Stimulated activated CD4-positive, alpha-beta T cell treated with anti-CD3 and anti-CD28 coated beads, Interleukin-4, amount 100 ng/mL, for 4 hours (primary cell): ENCODE measurements around the gene ZNF664.

Experiments used
- DNase-seq, 2 experiments: peaks; one replicate each; pipeline ENCODE4 v3.0.0-alpha.2; 2020

Gene ZNF664

DNA sequence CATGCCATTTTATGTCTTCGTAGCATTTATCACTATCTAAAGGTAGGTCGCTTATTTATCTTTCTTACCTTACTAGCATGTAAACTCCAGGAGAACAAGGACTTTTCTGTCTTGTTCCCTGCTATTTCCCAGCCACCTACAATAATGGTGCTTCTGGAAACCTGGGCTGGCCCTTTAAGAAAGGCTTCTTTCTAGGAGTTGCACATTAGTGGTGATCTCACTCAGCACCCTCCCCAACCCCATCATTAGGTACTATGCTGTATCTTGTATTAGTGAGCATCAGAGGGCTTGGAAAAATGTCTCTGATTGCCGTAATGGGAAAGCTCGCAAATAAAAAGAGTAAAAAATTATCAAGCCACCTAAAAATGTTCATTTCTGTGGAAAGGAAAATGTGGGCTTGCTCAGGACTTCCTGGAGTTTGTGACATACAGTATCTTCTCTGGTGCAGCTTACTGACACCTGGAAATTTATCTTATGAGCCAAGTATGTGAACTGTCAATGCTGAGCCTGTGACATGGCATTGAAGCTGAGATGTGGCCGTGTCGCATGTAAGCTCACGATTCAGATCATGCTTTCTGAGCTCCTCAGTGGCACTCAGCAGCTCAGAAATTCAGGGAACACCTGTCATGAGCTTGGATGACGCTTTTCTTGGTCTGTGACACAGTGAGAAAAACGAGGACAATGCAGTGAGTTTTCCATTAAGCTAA, 12.8 kb upstream of the ZNF664 start:
- no peak for DNase-seq

DNA sequence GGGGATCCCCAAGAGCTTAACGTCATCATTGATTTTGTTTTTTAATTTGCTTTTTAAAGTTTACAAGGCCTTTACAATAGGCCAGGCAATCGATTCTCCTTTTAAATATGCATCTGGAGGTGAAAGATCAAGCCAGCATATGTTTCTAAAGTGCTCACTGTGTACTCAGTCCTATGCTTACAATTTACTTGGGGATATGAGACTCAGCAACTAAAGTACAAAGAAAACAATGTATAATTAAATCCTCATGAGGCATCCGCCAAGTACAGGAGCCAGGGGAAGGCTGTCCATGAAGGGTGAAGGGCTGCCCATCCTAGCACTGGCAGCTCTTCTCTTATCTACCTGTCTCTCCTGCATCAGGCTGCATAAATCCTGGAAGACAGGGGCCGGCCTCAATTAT, 12.2 kb upstream of the ZNF664 start:
- DNase-seq = no peak

DNA sequence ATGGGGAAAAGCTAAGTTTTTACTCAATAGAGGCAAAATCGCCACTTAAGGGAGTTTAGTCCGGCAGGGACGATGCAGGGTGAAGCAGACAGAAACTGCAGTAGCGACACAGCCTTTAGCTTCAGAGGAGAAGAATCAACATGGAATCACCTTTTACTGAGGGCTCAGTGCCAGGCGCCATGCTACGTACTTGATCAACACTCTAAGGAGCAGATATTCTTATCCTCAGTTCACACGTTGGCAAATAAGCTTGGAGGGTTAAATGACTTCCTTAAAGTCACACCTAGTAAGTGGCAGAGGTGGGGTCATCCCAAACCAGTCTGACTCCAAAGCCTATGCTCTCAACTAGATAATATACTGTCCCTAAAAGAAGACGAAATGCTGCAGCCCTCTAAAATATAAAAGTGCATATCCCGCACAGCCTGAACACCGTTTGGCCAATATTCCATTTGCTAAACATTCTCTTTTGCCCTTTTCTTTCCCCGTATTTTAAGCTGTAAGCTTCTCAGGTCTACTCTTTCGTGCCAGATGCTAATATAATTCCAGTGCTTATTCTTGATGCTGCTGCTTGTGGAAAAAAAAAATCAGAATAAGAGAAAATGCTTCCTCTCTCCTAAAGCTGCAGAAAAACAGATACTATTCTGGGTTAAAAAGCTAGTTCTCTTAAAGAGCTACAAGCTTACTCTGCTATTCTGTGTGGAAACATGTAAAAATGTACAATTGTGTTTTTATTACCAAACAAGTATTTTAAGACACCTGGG, 11.2 kb upstream of the ZNF664 start:
- no peak for DNase-seq

DNA sequence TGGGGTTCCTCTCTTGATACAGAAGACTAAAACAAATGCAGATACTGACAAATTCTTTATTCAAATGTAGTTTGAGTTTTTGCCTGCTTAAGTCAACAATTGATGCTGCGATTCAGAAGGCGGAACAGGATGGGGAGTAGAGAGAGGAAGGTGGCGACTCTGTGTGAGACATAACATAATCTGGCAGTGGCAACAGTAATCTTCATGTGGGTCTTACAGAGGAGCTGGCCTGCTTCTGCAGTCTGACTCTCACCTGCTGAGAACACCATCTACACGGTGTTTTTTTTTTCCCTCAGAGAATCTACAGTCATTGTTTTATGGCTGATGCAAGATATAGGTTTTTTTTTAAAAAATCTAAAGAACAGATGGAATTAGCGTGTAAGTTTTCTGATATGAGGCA, 10.5 kb upstream of the ZNF664 start:
- DNase-seq = no peak

DNA sequence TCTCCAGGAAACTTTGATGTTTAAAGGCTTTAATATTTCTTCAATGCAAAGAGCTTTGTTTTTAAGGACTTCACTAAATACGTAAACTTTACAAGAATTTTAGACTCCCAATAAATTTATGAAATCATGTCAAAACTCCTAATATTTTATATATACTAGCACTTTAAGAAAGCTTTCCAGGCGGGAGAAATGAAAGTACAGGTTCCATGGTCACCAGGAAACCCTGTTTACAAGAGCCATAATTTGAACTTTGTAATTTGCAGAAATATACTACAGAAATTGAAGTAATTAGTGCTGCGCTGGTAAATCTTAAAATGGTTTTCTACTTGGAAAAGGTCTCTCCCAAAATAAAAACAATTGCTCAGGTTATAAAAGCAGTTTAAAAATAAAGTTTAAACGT, 9.2 kb upstream of the ZNF664 start:
- no peak for DNase-seq

DNA sequence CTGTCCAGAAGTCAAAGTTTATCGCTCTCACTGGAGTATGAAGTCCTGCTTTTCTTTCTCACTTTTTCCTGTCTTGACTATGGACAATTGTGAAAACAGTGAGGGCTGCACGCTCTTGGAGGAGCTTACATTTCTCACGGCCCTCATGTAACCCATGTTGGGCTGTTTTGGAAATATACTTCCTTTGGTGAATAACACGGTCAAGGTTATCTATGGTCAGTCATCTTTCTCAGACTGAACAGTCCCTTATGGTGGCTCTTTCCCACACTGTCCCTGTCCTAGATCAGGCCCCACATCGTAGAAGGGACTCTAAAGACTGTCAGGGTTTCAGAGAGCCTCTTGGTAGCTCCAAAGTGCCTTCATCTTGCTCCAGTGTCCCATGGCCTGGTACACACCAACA, 7.6 kb upstream of the ZNF664 start:
- no peak for DNase-seq

DNA sequence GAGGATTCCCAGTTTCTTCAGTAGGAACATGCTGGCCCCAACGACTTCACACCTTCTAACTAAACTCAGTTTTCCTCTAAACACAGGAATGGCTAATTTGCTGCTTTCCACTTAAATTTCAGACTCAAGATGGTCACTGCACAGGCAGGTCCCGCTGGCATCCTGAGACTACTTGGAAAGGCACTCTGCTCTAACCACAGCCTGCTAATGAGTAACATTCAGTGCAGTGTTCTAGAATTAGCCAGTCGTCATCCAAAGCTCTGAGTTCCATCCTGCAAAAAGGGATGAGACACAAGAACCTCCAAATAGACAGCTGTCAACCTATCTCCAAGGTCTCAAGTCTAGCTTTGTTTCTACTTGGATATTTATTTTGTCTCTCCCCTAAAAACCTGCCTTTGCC, 6.4 kb upstream of the ZNF664 start:
- DNase-seq = no peak

DNA sequence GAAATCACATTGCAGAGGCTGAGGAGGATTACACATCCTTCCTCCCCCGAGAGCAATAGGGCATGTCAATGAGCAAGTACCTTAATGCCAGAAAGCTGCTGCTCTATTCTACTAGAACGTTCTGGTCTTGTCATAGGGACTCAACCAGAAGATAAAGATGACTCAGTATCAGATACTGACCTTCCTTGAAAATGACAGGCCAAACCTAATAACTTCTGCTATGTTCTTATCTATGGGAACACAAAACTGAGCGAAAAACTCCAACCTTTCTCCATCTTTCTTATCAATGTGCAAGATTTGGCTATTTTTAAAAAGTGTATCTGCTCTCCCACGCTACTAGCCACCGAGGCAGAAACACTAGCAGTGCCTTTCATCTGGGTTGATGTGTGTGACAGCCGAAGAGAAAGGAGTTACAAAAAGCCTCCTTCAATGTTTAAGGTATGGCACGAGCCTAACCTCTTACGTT, 5.9 kb upstream of the ZNF664 start:
- no peak for DNase-seq

DNA sequence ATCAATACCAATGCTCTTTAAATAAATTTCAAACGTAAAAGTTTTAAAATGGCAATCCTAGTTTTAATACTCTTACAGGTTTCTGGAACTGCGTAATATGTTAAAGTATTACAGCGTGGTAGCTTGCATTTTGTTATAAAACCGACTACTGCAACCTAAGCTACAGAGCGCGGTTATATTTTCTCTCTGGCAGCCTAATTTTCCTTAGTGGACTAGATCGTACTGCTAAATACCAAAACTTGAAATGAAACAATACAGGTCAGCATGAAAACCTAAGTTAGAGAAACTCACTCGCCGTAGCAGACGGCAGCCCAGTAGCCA, 1.6 kb upstream of the ZNF664 start:
- no peak for DNase-seq

DNA sequence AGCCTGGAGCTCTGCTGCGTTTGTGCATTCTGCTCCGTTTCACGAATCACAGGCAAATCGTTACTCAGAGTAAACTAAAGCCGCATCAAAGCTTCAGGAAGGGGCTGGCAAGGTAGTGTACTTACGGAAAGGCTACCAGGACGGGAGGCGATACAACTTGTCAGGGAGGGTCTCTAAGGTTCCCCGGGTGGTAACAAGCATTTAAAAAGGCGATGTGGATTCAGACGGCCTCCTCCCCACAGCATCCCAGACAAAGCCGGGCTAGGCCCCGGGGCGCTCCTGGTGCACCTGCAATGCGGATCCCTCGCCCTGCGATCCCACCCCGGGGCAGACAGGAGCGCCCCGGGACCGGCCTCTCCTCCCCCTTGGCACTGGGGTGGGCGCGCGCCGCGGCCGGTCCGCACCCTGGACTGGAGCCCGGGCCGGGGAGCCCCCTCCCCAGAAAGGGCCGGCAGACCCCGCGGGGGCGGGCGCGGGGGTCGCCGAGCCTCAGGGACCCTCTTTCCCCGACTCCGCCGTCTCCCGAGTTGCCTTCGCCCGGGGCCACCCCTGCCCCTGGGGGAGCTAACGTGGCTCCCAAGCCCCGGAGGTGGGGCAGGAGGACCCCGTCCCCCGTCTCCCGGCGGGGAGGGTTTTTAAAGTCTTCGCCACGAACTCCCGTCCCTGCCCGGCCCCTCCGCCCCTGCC, 1.1 kb upstream of the ZNF664 start:
- DNase-seq = peak; percentile 17 to 21

DNA sequence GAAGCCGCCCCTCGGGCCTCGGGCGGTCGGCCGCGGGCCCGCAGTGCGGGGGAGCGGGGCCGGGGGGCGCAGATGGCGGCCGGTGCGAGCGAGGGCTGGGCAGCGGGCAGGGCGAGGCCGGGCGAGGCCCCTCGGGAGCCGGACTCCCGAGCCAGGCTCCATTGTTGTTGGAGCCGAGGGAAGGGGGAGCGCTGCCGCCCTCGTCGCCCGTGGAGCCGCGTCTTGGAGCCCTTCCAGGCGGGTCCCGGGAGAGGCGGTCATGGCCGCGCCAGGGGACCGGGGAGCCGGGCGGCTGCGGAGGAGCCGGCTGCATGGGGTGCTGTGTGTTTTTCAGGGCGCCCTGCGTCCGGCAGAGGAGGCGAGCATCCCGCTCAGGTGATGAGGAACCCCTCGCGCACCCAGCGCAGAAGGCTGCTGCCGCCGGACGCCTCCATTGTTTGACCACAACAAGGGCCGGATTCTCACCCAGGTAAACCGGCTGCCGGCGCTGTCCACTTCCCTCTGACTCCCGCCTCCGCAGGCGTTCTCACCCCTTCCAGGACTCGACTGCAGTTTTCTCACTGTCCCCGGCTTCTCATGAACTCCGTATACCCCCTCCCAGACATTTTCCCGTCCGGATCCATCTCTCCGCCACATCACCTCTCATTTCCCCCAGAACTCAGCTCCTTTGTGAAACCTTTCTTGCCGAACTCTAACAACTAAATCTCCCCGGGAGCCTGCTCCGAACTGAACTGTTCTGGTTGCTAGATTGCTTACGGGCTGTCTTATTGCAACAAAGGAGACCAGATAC, 732 bp downstream of the ZNF664 start:
- peak in 1 of 2 experiments; percentile 24 for DNase-seq

DNA sequence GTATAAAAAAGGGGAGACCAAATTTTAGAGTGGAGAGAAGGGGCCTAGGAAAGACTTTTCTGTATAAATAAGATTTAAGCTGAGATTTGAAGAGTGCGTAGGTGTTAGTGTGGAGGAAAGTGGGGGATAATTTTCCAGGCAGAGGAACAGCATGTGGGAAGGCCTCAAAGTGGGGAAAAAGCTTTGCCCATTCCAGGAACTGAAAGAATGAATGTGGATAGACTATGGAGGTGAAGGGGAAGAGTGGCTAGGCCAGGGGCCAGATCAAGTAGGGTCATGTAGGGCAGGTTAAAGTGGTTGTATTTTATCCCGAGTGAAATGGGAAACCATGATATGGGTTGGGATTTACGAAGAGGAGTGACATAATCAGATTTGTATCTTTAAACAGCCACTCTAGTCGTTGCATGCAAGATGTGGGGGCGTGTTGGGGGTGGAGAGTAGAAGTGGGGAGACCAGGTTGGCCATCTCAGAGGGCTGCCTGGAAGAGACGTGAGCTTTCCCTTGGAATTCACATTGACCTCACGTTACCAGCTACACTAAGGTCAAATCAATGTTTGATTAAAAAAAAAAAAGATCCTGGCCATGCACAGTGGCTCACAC, 3.3 kb downstream of the ZNF664 start:
- DNase-seq = no peak

DNA sequence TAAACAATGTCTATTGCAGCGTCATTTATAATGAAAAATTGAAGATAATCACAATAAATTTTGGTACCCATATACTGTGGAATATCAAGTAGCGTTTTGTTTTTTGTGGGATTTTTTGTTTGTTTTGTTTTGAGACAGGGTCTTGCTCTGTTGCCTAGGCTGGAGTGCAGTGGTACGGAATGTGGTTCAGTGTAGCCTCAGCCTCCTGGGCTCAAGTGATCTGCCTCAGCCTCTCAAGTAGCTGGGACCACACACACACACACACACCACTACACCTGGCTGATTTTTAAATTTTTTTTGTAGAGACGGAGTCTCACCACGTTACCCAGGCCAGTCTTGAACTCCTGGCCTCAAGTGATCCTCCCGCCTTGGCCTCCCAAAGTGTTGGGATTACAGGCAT, 6.6 kb downstream of the ZNF664 start:
- no peak for DNase-seq

DNA sequence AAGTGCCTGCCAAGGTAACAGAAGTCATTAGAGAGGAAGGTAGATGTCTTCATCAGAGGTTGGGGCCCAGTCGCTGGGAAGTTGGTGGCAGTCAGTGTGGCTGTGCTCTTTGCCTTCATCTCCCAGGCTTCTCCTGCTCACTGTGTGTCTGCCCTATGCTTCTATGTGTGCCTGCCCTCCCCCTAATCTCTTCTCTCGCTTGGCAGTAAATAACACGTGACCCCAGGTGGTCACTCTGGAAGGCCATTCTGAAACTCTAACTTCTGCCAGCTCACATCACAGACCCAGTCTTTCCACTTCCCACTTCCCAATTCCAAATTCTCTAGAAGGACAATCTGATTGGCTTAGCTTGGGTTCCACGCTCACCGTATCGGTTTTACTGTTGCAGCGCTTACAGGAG, 9.3 kb downstream of the ZNF664 start:
- no peak for DNase-seq

DNA sequence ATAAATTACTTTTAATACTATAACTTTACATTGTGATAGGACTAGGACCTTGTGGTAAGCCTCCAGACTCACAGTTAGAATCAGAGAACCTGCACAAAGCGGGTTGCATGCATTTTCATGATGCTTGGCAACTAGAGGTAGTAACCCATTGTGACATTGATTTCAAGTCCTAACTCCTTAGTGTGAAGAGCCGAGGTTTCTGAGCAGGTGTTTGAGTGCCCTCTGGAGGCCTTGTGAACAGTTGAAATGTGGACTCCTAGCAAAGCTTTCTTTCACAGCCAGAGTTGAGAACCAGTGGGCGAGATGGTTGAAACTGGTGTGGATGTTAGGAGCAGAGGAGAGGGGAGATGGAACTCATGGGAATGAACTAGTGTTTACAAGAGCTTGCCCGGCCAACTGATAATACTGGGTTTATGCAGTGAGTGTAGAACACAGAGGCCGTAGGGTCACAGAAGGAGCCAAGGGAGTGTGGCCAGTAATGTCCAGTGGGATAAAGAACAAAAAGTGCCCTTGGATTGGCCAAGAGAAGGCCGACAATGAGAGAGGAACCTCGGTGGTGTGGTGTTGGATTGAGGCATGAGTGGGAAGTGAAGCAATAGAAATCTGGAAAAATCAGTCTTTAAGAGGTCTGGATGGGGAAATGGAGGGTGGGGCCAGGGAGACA, 10.9 kb downstream of the ZNF664 start:
- DNase-seq = peak in 1 of 2 experiments; percentile 42

DNA sequence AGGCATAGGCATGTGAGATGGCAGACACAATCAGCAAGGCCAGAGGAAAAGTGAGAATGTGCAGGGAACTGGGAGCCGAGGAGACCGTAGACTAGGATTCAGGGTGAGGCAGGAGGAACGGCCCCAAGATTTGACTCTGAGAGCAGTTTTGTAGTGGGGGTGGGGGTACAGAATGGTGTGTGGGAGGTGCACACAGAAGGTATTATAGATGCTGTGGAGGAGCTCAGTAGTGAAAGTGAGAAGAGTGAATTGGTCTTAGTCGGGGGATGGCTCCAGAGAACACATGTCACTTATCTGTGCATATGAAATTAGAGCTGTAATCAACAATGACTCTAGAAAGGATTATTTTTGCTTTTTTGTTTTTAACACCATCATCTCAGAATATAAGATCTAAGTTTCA, 11.9 kb downstream of the ZNF664 start:
- DNase-seq = no peak

DNA sequence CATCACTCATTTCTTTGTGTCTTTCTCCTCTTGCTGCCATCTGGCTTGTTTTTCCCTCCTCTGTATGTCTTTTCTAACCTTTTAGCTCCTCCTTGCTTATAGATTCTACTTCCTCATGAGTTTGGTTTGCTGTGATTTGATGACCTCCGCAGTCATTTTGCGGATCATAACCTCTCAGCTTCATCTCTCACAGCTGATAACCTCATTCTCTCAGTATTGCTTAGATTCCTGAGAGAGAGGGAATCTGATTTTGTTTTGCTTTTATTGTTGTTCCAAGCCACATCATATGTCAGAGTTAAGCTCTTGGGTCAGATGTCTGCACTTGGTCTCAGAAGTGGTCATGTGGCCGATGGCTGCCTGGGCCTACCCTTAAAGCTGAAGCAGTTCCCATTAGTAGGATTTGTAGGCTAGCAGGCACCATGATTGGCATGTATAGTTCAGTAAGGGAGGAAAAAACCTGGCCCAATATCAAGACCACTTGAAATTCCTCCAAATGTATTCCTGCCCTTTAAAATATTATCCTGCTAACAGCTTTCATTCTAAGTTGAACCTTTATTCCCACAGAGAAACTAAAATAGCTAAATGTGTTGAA, 13.5 kb downstream of the ZNF664 start:
- no peak for DNase-seq

DNA sequence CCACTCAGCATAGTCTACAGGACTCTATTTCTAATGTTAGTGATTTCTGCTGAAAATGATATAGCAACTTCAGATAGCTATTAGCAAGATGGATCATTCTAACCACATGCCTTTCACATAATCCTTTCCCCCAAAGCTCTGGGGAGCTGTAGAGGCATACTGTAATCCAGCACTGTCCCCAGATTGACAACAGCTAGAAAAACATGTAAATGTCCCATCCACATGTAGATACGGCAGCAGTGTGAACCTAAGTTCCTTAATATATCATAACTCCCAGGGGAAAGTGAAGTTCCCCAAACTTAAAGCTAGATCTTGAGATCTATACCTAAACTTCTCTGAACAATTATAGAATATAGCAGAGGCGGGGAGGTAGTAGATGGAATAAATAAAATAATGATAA, 14.0 kb downstream of the ZNF664 start:
- DNase-seq = no peak

DNA sequence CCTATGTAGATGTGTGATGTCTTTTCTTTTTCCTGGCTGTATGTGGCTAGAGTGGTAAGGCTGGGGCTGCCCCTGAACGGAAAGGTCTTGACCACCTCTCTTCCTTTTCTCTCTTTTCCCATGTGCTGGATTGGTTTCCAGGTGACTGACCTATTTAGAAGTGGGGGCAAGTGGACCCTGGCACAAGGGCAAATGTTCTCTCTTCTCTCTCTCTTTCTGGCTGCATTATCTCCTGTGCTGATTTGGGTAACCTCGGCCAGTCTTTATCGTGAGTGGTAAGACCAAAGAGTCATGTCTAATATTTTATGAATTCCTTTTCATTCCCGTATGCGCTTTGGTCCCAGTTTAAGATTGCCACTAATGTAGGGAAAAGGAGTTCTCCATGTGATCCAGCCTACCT, 16.2 kb downstream of the ZNF664 start:
- DNase-seq = no peak

DNA sequence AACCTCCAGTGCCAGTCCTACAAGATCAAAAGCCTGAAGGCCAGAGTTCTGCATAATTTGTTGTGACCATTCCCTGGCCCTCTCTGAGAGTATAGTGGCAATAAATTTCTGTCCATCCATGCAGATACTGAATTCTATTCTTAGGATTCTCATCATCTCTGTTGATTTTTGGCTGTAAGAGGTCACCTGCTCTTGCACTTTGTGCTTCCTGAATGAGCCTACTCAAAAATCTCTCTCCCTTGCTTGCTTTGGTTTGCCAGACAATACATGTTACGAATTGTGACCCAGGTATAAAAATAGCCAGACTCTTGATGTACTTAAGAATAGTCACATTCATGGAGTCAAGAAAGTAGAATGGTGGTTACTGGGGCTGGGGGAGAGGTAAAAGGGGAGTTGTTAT, 16.7 kb downstream of the ZNF664 start:
- DNase-seq = no peak

DNA sequence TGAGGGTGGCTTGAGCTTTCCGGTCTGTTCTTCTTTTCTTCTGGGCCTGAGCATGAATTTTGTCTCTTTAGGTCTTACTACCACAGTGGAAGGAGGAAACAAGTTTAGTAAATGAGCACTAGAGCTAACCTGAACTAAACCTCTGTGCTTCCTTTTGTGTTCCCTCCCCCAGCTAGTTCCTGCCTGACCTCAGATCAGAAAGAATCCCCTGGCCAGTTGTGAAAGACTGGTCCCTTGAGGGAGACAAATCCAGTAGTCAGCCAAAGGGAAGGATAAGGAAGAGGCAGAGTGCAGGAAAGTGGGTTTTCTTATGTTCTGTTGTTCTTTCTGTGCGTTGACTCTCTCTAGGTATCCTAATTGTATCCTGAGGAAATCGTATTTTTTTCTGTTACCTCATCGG, 17.5 kb downstream of the ZNF664 start:
- no peak for DNase-seq

DNA sequence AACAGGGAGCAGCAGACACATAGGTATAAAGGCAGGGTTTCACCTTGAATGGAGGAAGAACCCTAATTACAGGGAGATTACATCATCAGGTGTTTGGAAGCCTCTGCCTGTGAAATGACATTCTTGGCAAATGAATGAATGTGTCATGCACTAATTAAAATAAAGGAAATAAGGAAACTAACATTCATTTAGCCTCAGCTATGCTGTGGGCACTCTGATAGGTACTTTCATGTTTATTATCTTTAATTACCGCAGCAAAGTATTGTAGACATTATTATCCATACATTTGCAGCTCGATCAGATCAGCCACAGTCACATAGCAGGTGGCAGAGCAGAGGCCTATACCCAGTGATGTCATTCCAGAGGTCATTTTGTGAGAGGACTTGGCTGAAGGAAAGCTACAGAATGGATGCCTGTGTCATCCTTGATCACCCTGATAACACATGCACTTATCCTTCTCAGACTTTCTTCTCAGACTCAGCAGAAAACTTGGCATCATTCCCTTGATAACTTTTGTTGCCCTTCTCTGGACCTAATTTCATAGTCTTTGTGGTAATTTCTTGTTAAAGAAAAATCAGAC, 18.4 kb downstream of the ZNF664 start:
- no peak for DNase-seq
